HK-2 (cell line): ENCODE measurements around the gene PTPRN2.
"Not testable (repeated sequence)": the region's sequence is repeated elsewhere in the genome, so short reads cannot be mapped to it uniquely, and the experiment has no call there.

ENCODE experiments used
- DNase-seq: peaks from one replicate; pipeline ENCODE4 v3.0.0-alpha.2; 2018; ENCODE audit not compliant: unreplicated experiment

PTPRN2 gene

DNA sequence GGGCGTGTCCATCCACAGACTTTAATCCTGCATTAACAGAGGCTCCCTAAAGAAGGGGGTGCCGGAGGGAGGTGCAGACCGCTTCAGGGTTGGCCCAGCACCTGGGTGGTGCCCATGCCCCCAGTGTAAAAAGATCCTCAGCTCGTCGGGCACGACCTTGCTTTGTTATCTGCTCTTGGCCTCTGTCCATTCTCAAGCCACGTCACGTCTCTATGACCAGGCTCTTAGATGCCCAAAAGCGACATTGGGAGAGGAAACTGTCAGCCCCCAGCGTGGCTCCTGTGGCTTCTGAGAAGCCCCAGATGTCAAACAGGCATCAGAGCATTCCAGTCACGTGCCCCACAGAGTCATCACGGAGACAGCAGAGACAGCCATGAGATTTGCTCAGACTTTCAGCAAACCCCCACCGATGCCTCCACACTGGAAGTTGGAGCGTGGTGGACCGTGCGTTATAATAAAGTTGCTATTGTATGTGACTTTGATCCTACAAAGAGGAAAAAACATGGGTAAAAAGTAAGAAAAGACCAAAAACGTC, 55.5 kb downstream of the PTPRN2 start:
- DNase-seq: no peak

DNA sequence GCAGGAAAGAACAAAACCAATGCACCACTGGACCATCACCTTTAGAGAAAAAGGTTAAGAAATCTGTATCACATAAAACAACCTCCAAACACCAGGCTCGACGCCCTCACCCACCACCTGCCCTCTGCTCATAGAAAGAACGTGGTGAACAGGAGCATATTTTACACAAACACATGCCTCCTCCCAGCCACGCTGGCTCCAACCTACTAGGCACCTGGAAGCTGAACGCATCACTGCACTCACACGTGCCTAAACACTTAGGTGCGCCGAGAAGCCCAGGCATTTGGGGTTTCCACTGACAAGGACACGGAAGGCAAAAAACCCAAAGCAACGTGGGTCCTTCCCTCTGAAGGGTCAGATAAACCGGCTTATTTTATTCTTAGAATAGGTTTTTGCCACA, 56.0 kb downstream of the PTPRN2 start:
- no peak for DNase-seq

- no peak for DNase-seq
Observed at GRCh38 chr7:158530800-158531609, 56.6 kb downstream of the PTPRN2 start.

DNA sequence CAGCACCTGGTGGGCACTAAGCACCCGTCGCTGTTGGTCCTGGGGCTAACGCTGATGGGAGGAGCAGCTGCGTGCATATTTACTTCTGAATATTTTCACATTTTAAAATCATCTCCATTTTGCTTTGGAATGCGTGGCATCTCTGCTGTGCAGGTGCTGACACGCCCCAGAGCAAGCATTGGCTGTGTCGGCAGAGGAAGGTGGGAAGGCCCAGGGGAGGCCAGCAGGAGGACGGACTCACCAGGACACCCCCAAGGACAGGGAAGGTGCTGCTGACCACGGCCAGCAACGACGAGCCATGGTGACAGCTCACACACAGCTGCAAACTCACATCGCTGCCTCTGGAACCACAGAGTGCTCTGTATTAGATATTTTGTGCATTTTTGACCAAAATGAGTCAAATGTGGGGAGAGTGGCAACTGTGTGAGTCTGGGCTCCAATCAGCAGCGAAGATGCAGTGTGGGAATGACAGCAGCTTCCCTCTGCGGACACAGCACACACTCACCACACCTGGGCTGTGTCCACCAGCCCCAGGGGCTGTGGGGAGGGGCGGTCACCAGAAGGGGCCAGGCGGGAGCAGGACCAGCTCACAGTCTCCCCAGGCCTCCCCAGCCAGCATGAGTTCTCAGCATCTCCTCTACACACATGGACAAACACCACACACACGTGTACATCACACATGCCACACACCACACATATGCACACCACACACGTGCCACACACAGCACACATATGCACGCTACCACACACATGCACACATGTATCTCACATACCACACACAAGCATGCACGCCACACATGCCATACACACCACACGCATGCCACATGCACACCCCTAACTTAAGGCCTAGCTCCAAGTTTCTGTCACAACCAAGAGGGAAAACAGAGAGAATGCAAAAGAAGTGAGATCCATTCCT, 58.2 kb downstream of the PTPRN2 start:
- DNase-seq: no peak

GRCh38 chr7:158527915-158528502, 59.6 kb downstream of the PTPRN2 start:
- DNase-seq: no peak

DNA sequence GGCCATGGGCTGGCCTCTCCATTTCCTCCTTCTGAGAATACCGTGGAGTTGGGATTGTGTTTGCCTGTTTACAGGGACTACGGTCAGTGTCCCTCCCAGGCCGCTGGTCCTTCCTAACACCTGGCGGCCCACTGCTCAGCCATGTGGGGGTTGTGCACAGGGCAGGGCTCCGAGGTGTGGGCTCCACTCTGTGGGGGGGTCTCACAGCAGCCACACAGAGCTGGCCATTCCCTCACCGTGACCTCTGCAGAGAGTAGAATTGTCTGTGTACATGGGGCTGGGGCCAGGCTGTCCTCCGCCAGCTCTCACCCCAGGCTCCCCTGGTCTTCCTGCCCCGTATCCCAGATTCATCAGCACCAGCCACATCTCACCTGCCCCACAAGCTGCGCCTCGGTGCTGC, 60.1 kb downstream of the PTPRN2 start:
- no peak for DNase-seq

DNA sequence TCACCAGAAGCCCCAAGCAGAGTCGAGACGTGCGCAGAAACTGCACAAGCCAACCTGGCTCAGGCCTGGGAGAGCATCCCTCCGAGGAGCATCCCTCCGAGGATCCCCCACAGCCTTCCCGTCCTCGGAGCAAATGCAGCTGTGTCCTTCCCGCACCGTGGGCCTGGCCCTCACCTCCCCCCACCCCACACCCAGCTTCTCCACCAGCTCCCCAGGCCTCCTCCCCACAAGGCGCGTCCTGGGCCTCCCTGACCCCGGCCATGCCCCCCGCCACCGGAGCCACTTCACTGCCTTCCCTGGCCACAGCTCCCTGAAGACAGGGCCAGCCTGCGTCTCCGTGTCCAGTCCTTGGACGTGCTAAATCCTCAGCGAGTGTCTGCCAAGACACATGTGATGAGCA, 60.6 kb downstream of the PTPRN2 start:
- DNase-seq: no peak

DNA sequence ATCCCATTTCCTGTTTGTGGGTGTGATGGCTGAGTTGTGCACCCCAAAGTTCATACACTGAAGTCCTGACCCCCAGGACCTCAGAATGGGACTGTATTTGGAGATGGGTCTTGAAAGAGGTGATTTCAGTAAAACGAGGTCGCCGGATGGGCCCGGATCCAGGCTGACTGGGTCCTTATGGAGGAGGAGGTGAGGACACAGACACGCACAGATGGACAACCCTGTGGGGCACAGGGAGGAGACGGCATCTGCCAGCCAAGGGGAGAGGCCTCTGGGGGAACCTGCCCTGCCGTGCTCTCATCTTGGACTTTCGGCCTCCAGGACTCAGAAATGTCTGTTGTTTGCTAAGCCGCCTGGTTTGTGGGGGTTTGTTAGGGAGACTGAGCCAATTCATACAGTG, 61.1 kb downstream of the PTPRN2 start:
- DNase-seq: no peak

GRCh38 chr7:158525648-158526484, 61.8 kb downstream of the PTPRN2 start:
- no peak for DNase-seq

- no peak for DNase-seq
Observed at GRCh38 chr7:158524749-158525635, 62.6 kb downstream of the PTPRN2 start.

GRCh38 chr7:158524286-158524685, 63.3 kb downstream of the PTPRN2 start:
- DNase-seq: not testable (repeated sequence)

DNA sequence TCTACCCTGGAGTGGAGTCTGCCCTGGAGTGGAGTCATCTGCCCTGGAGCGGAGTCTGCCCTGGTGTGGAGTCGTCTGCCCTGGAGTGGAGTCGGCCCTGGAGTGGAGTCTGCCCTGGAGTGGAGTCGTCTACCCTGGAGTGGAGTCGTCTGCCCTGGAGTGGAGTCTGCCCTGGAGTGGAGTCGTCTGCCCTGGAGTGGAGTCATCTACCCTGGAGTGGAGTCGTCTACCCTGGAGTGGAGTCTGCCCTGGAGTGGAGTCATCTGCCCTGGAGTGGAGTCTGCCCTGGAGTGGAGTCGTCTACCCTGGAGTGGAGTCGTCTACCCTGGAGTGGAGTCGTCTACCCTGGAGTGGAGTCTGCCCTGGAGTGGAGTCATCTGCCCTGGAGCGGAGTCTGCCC, 63.7 kb downstream of the PTPRN2 start:
- DNase-seq: not testable (repeated sequence)

DNA sequence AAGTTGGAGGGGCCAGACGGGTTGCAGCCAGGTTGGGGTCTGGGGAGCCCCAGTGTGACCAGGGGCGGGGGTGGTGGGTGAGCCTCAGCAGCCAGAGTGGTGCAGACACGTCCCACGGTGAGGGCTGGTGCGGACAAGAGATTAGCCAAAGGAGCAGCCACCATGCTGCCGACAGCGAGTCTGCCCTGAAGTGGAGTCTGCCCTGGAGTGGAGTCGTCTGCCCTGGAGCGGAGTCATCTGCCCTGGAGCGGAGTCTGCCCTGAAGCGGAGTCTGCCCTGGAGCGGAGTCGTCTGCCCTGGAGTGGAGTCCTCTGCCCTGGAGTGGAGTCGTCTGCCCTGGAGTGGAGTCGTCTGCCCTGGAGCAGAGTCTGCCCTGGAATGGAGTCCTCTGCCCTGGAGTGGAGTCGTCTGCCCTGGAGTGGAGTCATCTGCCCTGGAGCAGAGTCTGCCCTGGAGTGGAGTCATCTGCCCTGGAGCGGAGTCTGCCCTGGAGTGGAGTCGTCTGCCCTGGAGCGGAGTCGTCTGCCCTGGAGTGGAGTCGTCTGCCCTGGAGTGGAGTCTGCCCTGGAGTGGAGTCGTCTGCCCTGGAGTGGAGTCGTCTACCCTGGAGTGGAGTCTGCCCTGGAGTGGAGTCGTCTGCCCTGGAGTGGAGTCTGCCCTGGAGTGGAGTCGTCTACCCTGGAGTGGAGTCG, 64.3 kb downstream of the PTPRN2 start:
- DNase-seq: not testable (repeated sequence)

- not testable (repeated sequence) for DNase-seq
Observed at GRCh38 chr7:158521795-158522194, 65.8 kb downstream of the PTPRN2 start.

DNA sequence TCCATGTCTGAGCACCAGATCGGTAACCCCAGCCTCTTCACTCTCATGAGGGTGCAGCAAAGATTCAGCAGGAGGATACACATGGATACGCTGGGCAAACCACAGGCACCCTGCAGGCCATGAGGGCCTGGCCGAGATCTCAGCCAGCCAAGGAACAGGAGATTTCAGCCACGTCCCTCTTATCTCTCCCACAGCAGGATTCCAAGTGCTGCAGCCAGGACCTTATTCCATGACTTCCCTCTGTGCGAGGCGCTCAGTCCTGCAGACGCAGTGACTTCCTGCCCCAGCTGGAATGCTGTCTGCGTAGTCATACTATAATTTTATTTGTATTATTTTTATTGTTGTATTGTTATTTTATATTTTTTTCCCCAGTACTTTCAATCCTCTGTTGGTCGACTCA, 66.8 kb downstream of the PTPRN2 start:
- DNase-seq: no peak

DNA sequence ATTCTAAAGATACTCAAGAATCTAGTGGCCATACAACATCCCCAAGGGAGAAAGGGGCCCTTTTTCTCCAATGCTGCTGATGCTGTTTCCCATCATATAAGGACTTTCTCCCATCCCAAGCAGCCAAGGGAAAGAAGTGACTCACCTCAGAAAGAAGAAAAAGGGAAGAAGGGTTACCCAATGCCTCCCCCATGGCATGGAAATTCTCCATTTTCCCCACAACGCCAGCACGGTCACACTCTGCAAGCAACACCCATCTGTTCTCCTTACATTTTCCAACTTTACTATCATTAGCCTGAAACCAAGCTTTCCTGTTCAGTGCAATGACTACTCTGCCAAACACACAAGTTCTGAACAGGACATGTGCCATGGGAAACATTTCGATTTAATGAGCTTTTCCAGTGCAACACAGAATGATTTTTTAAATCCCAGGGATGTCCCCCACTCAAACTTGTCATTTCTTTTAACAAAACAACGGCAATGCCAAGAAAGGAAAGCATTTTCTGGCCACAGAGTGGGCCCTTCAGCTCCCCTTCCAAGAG, 67.9 kb downstream of the PTPRN2 start:
- DNase-seq: no peak

- DNase-seq: no peak
Observed at GRCh38 chr7:158518980-158519632, 68.5 kb downstream of the PTPRN2 start.

- DNase-seq: no peak
Observed at GRCh38 chr7:158517571-158517970, 70.1 kb downstream of the PTPRN2 start.

GRCh38 chr7:158517072-158517471, 70.6 kb downstream of the PTPRN2 start:
- DNase-seq: no peak
